Fibroblast of villous mesenchyme (primary cell): ENCODE data around the gene TMTC2. TPM values are rescaled to one million over a fixed set of nuclear protein-coding genes. Genes with fewer than 3 reads are reported as not detected.
"Not testable (repeated sequence)": the region's sequence is repeated elsewhere in the genome, so short reads cannot be mapped to it uniquely, and the experiment has no call there.

Experiments
- DNase-seq: peaks from one replicate; pipeline ENCODE4 v3.0.0-alpha.2; 2010; ENCODE audit warnings: low read depth
- H3K4me3 ChIP-seq: 2 replicates; pipeline ENCODE4 v1.5.1; 2011; ENCODE audit warnings: low read depth, mild to moderate bottlenecking, low read length
- CTCF ChIP-seq: IDR thresholded peaks from 2 replicates; pipeline ENCODE4 v1.5.1; 2012; ENCODE audit warnings: low read depth, mild to moderate bottlenecking, low read length; ENCODE audit not compliant: insufficient read depth
- total RNA-seq: library from RNA; depleted of rRNA; stranded (reverse); fragments of >200 nt; gene quantifications from 2 replicates; pipeline ENCODE4 v1.2.3, GENCODE V29; 2012

TMTC2 gene
- total RNA-seq, 1 donor = 5.2 TPM

GRCh38 chr12:83110424-83110823 is 423.7 kb downstream of the TMTC2 start:
- DNase-seq = no peak
- TF ChIP-seq CTCF = no peak
- H3K4me3 ChIP-seq = no peak overlapping the region

- TF ChIP-seq CTCF = no peak
- no peak overlapping the region for H3K4me3 ChIP-seq
- no peak for DNase-seq
Observed at GRCh38 chr12:83113945-83114344, 427.2 kb downstream of the TMTC2 start.

GRCh38 chr12:83114966-83115365 is 428.3 kb downstream of the TMTC2 start:
- no peak for TF ChIP-seq CTCF
- DNase-seq = no peak

GRCh38 chr12:83117926-83118325 is 431.2 kb downstream of the TMTC2 start:
- not testable (repeated sequence) for DNase-seq, H3K4me3 ChIP-seq

More at GRCh38 chr12:83114966-83115365, 428.3 kb downstream of the TMTC2 start:
- no peak overlapping the region for H3K4me3 ChIP-seq

GRCh38 chr12:83121897-83122622 is 435.4 kb downstream of the TMTC2 start:
- peak overlapping the region; percentile 41 for H3K4me3 ChIP-seq
- no peak for TF ChIP-seq CTCF
- DNase-seq = no peak

- DNase-seq = peak; percentile 6
- H3K4me3 ChIP-seq = peak overlapping the region; percentile 41
- no peak for TF ChIP-seq CTCF
Observed at GRCh38 chr12:83122623-83122934, 435.9 kb downstream of the TMTC2 start.

GRCh38 chr12:83123039-83123438 is 436.3 kb downstream of the TMTC2 start:
- peak overlapping the region; percentile 41 for H3K4me3 ChIP-seq
- no peak for TF ChIP-seq CTCF
- DNase-seq = peak; percentile 24
